SK-N-SH treated with all-trans-retinoic acid at 6 μM for 48 hours (cell line): Measurements from ENCODE around the gene KNDC1.

ENCODE experiments used
- ATAC-seq: fragments of 200-7000 bp; cut with Tn5 transposase; 3 replicates; pipeline ENCODE4 v1.9.1; 2020; ENCODE audit warnings: mild to moderate bottlenecking, moderate library complexity
- BACH2 ChIP-seq: fragments of 250-450 bp; sonication (Bioruptor Pico); IDR thresholded peaks from 2 replicates; pipeline ENCODE4 v1.9.0; 2021; ENCODE audit warnings: mild to moderate bottlenecking, borderline replicate concordance
- CREB5 ChIP-seq: fragments of 250-450 bp; sonication (Bioruptor Pico); IDR thresholded peaks from 2 replicates; pipeline ENCODE4 v1.5.1; 2020; ENCODE audit warnings: low read depth, mild to moderate bottlenecking, moderate library complexity
- CSDC2 ChIP-seq: fragments of 250-450 bp; sonication (Bioruptor Pico); IDR thresholded peaks from 2 replicates; pipeline ENCODE4 v1.5.0; 2020; ENCODE audit warnings: mild to moderate bottlenecking, moderate library complexity
- CSRNP3 ChIP-seq: fragments of 250-450 bp; sonication (Bioruptor Pico); IDR thresholded peaks from 2 replicates; pipeline ENCODE4 v1.5.1; 2021; ENCODE audit warnings: mild to moderate bottlenecking, moderate library complexity
- OSR1 ChIP-seq: fragments of 250-450 bp; sonication (Bioruptor Pico); IDR thresholded peaks from 2 replicates; pipeline ENCODE4 v1.8.0; 2022; ENCODE audit warnings: moderate library complexity, mild to moderate bottlenecking, inconsistent platforms
- PATZ1 ChIP-seq: fragments of 250-450 bp; sonication (Bioruptor Pico); IDR thresholded peaks from 2 replicates; pipeline ENCODE4 v1.8.0; 2020; ENCODE audit warnings: mild to moderate bottlenecking, moderate library complexity, borderline replicate concordance
- PPARA ChIP-seq: fragments of 250-450 bp; sonication (Bioruptor Pico); IDR thresholded peaks from 2 replicates; pipeline ENCODE4 v1.5.0; 2020; ENCODE audit warnings: mild to moderate bottlenecking, borderline replicate concordance
- RARB ChIP-seq: fragments of 250-450 bp; sonication (Bioruptor Pico); IDR thresholded peaks from 2 replicates; pipeline ENCODE4 v1.8.0; 2021; ENCODE audit warnings: mild to moderate bottlenecking, moderate library complexity
- TCF4 ChIP-seq: fragments of 250-450 bp; sonication (Bioruptor Pico); IDR thresholded peaks from 2 replicates; pipeline ENCODE4 v1.8.0; 2021; ENCODE audit warnings: mild to moderate bottlenecking, moderate library complexity, borderline replicate concordance
- TOX ChIP-seq: fragments of 250-450 bp; sonication (Bioruptor Pico); IDR thresholded peaks from 2 replicates; pipeline ENCODE4 v1.8.0; 2021; ENCODE audit warnings: mild to moderate bottlenecking, moderate library complexity, borderline replicate concordance
- TSHZ2 ChIP-seq: fragments of 250-450 bp; sonication (Bioruptor Pico); IDR thresholded peaks from 2 replicates; pipeline ENCODE4 v1.5.0; 2020; ENCODE audit warnings: mild to moderate bottlenecking, moderate library complexity
- ZC3H10 ChIP-seq: fragments of 250-450 bp; sonication (Bioruptor Pico); IDR thresholded peaks from 2 replicates; pipeline ENCODE4 v1.5.1; 2021; ENCODE audit warnings: mild to moderate bottlenecking, moderate library complexity
- ZFP30 ChIP-seq: fragments of 450-650 bp; formaldehyde crosslinking; IDR thresholded peaks from 2 replicates; pipeline ENCODE4 v1.5.0; 2022; ENCODE audit warnings: mild to moderate bottlenecking, moderate library complexity
- ZNF70 ChIP-seq: fragments of 450-650 bp; formaldehyde crosslinking; IDR thresholded peaks from 2 replicates; pipeline ENCODE4 v1.5.0; 2020; ENCODE audit warnings: mild to moderate bottlenecking, moderate library complexity
- ZNF8 ChIP-seq: fragments of 450-650 bp; formaldehyde crosslinking; IDR thresholded peaks from 2 replicates; pipeline ENCODE4 v1.5.0; 2020; ENCODE audit warnings: mild to moderate bottlenecking, moderate library complexity
- TF ChIP-seq, protein P1 (sequence below): fragments of 250-450 bp; sonication (Bioruptor Pico); IDR thresholded peaks from 2 replicates; pipeline ENCODE4 v1.8.0; 2021; ENCODE audit warnings: low read depth, mild to moderate bottlenecking, moderate library complexity, borderline replicate concordance

The KNDC1 gene

GRCh38 chr10:133176546-133176945 lies 16.5 kb downstream of the KNDC1 start (continued):
- TF ChIP-seq TSHZ2 (CRISPR knock-in tag) (no peak), RARB (CRISPR knock-in tag) (no peak), ZNF8 (CRISPR knock-in tag) (no peak)

- TF ChIP-seq BACH2, result no peak
- no peak for ATAC-seq
These were observed 17.6 kb downstream of the KNDC1 start for GRCh38 chr10:133177380-133178157.

GRCh38 chr10:133178357-133179127 lies 18.5 kb downstream of the KNDC1 start:
- TF ChIP-seq CSRNP3 (CRISPR knock-in tag) (no peak), ZNF70 (CRISPR knock-in tag) (no peak), BACH2 (no peak), PATZ1 (CRISPR knock-in tag) (no peak), TOX (CRISPR knock-in tag) (no peak)
- TF ChIP-seq, protein P1, sequence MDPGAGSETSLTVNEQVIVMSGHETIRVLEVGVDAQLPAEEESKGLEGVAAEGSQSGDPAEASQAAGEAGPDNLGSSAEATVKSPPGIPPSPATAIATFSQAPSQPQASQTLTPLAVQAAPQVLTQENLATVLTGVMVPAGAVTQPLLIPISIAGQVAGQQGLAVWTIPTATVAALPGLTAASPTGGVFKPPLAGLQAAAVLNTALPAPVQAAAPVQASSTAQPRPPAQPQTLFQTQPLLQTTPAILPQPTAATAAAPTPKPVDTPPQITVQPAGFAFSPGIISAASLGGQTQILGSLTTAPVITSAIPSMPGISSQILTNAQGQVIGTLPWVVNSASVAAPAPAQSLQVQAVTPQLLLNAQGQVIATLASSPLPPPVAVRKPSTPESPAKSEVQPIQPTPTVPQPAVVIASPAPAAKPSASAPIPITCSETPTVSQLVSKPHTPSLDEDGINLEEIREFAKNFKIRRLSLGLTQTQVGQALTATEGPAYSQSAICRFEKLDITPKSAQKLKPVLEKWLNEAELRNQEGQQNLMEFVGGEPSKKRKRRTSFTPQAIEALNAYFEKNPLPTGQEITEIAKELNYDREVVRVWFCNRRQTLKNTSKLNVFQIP, result no peak
- no peak for ATAC-seq

GRCh38 chr10:133179128-133179520 lies 19.1 kb downstream of the KNDC1 start:
- ATAC-seq, result no peak
- no peak for TF ChIP-seq ZC3H10
- TF ChIP-seq OSR1 (CRISPR knock-in tag), result no peak
- TF ChIP-seq ZFP30 (CRISPR knock-in tag), result no peak
- TF ChIP-seq PATZ1 (CRISPR knock-in tag), result no peak
- no peak for TF ChIP-seq ZNF70 (CRISPR knock-in tag)

DNA sequence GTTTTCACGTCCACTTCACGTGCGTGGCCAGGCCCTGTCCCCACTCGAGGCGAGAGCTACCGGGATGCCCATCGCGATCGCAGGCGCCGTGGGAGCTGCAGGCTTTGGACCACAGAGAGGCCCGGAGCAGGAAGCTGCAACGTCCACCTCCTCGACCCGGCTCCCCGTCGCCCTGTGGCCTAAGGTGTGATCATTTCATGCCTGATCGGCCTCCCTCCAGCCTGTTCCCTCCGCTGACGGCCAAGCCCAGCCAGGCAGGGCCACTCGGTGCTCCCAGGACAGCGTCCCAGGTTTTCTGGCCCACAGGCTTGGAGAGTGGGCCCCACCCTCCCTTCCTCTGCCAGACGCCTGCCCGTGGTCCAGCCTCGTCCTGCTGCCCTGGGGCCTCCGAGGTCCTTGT lies 19.6 kb downstream of the KNDC1 start:
- ATAC-seq, result no peak
- TF ChIP-seq, protein P1, result no peak
- TF ChIP-seq OSR1 (CRISPR knock-in tag) (no peak), ZC3H10 (no peak), RARB (CRISPR knock-in tag) (no peak), TOX (CRISPR knock-in tag) (no peak), PPARA (no peak), TCF4 (CRISPR knock-in tag) (no peak), CSDC2 (no peak), CREB5 (CRISPR knock-in tag) (no peak)
